VCaP (cell line): ENCODE measurements around the gene MYBPC3.

Experiments
- H3K27ac ChIP-seq: fragments of 450-650 bp; 2 replicates; pipeline ENCODE4 v1.5.1; 2017
- TF ChIP-seq, protein P1 (sequence below): fragments of 450-650 bp; conservative IDR thresholded peaks from 2 replicates; pipeline ENCODE4 v1.5.1; 2017; ENCODE audit warnings: mild to moderate bottlenecking, moderate library complexity

Gene MYBPC3

DNA sequence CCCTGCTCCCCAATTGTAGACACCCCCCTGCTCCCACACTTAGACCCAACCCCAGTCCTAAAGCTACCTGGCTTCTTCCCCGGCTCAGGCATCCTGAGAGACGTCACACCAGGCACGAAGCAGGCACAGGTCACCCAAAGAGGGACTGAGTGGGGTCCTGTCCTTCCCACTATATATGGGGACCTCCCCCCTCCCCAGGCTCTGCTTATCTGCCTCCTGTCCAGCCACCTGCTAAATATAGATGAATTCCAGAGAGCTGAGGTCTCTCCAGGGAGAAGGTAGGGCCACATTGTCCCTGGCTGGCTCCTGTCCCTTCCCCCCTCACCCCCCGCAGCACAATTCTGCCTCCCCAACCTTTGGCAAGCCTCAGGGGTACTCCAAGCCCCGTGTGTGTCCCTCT lies at the start of gene MYBPC3:
Gene MYBPC3 (minus strand): TSS at position 147 of the 400 bp plus-strand sequence. CDS start 55 bp downstream, at position 92.
- no peak within 1 kb of the TSS for H3K27ac ChIP-seq
- TF ChIP-seq, protein P1, sequence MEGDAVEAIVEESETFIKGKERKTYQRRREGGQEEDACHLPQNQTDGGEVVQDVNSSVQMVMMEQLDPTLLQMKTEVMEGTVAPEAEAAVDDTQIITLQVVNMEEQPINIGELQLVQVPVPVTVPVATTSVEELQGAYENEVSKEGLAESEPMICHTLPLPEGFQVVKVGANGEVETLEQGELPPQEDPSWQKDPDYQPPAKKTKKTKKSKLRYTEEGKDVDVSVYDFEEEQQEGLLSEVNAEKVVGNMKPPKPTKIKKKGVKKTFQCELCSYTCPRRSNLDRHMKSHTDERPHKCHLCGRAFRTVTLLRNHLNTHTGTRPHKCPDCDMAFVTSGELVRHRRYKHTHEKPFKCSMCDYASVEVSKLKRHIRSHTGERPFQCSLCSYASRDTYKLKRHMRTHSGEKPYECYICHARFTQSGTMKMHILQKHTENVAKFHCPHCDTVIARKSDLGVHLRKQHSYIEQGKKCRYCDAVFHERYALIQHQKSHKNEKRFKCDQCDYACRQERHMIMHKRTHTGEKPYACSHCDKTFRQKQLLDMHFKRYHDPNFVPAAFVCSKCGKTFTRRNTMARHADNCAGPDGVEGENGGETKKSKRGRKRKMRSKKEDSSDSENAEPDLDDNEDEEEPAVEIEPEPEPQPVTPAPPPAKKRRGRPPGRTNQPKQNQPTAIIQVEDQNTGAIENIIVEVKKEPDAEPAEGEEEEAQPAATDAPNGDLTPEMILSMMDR = no peak

DNA sequence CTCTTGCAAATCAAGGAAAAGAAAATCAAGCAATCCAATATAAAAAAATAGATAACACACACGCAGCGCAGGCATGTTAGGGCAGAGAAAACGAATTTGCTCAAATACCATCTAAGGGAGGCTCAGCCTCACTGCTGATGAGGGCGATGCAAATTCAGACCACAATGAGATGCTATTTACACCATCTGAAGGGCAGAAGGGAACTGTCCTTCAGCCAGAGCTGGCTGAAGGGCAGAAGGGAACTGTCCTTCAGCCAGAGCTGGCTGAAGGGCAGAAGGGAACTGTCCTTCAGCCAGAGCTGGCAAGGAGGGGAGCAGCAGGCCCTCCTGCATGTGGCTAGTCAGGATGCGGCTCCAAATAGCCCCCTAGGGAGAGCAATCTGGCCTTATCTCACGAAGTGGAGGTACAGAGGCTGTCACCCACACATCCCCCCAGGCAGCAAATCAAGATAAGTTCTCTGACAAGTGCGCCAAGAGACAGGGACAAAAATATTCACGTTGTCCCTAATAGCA lies 48.3 kb upstream of the MYBPC3 start:
- H3K27ac ChIP-seq = no peak overlapping the region
- TF ChIP-seq, protein P1 = no peak

DNA sequence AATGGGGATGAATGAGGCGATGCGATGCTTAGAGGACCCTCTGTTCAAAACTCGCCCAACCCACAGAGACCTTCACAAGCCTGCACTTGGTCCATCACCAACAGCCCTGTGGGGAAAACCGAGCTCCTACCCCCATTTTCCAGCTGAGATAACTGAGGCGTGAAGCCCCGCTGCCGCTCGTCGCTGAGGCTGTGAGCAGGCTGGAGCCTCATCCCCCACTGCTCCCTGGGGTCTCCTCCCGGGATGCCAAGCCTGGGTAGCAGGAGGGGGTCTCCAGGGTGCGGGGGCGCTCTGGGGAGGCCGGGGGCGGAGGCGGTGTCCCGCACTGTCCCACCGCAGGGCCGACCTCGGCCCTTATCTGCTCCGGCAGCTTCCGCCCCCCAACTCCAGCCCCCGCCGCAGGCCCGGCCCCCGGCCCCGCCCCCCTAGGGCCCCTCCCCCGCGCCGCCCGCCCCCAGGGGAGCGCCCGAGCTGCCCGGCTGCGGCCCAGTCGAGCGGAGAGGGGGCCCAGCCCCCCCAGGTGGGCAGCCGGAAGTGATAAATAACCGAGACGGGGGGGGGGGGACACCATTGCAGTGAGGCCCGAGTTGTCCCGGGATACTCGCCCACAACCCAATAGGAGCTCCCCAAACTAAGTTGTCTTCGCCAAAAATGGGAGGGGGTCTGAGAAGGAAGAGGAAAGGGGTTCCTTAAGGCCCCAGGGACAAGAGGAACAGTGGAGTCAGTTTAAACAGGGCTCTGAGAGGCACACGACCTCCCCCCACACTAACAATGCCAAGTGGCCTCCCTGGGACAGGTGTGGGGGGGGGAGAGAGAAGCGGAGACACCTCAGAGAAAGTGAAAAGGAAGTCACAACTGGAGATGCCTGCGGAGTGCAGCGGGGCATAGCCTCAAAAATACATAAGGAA lies 47.6 kb upstream of the MYBPC3 start:
- TF ChIP-seq, protein P1 = no peak
- peak overlapping the region; percentile 15; the same call in 1 of the 2 replicates for H3K27ac ChIP-seq

DNA sequence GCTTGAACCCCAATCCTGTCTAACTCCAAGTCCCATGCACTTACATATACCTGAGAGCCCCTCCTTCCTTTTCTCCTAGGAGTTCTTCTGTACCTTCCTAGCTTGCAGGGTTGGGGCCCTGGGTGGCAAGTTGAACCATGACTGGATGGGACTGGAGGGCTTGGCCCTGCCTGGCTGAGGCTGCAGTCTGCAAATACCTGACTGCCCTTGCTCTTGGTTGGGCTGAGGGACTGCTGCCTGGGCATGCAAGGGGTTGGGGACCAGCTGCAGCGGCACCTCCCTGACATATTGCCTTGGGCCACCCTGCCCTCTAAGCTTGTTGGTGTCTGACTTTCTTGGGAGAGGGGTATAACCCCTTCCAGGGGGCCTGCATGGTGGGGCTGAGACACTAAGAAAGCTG lies 46.0 kb upstream of the MYBPC3 start:
- H3K27ac ChIP-seq = no peak overlapping the region
- TF ChIP-seq, protein P1 = no peak

DNA sequence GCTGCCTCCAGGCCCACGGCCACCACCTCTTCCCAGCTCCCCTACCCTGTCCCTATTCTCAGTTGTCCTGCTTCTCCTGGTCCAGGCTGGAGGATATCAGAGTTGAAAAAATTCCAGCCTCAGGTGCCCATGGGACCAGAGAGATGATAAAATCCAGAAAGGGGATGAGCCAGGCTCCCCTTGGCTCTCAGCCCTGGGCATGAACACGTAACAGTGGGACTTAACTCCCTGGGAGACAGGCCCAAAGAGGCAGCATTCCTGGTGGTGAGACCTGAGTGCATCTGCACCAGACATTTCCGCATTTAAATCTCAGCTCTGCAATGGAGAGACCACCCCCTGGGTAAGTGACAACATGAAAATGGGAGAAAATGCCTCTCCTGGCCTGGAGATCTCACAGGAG lies 45.5 kb upstream of the MYBPC3 start:
- no peak overlapping the region for H3K27ac ChIP-seq
- TF ChIP-seq, protein P1 = no peak

DNA sequence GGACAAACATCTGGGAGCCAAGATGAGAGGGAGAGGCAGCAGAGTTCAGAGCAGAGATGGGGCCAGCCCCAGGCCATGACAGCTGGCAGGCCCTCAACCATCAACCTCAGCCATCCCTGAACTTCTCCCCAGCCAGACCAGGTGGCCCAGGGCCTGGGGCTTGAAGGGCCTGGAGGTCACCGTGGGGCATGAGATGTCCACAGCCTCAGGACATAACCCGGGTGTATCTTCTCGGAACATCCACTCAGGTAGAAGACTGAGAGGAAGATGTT lies 43.5 kb upstream of the MYBPC3 start:
- TF ChIP-seq, protein P1 = no peak

DNA sequence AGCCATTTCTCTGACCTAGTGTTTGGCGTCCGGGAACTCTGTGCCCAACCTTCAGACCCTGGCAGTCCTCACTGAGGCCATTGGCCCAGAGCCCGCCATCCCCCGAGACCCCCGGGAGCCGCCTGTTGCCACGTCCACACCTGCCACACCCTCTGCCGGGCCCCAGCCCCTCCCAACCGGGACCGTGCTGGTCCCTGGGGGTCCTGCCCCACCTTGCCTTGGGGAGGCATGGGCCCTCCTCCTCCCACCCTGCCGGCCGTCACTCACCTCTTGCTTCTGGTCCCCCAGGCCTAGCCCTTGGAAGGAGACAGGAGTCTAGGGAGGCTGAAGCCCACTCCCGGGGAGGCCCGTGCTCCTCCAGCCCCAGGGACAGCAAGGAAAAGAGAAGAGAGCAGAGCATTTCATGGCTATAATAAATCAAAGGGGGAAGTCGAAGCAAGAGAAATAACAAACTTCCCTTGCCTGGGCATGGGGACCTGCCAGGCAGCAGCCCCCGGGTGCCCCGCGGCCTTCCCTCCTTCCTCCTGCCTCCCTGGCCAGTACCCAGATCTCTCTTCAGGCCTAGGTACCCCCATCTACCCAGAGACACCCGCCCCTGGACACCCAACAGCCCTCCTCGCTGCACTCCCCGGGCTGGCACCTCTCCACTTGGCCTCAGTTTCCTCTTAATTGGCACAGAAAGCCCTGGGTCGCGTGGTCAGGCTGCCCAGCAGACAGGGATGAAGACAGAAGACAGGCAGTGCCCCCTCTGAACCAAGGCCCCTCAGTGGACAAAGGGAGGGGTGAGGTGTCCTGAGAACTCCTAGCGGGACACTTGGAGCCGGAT lies 42.9 kb upstream of the MYBPC3 start:
- no peak overlapping the region for H3K27ac ChIP-seq
- TF ChIP-seq, protein P1 = no peak

More for the DNA sequence above, 43.5 kb upstream of the MYBPC3 start:
- no peak overlapping the region for H3K27ac ChIP-seq
